OCI-LY1 (cell line): Measurements from ENCODE around the gene EFNB1.

Experiments
- EZH2 ChIP-seq: fragments of 200-600 bp; sonication (generic), shearing (Covaris generic); IDR thresholded peaks from 2 replicates; pipeline ENCODE4 v1.8.0; 2017; ENCODE audit warnings: borderline replicate concordance, mixed run types, mild to moderate bottlenecking, antibody characterized with exemption, low read length, moderate library complexity, mixed read lengths
- TF ChIP-seq, protein P1 (sequence below): fragments of 200-600 bp; sonication (generic), shearing (Covaris generic); IDR thresholded peaks from 2 replicates; pipeline ENCODE4 v1.5.1; 2017; ENCODE audit warnings: mild to moderate bottlenecking, antibody characterized with exemption, low read length, moderate library complexity, mixed read lengths

GRCh38 chrX:68830419-68831404 is 1.9 kb downstream of the EFNB1 start:
- TF ChIP-seq EZH2, result no peak
- TF ChIP-seq, protein P1, sequence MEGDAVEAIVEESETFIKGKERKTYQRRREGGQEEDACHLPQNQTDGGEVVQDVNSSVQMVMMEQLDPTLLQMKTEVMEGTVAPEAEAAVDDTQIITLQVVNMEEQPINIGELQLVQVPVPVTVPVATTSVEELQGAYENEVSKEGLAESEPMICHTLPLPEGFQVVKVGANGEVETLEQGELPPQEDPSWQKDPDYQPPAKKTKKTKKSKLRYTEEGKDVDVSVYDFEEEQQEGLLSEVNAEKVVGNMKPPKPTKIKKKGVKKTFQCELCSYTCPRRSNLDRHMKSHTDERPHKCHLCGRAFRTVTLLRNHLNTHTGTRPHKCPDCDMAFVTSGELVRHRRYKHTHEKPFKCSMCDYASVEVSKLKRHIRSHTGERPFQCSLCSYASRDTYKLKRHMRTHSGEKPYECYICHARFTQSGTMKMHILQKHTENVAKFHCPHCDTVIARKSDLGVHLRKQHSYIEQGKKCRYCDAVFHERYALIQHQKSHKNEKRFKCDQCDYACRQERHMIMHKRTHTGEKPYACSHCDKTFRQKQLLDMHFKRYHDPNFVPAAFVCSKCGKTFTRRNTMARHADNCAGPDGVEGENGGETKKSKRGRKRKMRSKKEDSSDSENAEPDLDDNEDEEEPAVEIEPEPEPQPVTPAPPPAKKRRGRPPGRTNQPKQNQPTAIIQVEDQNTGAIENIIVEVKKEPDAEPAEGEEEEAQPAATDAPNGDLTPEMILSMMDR, result no peak
